A673 (cell line): ENCODE measurements around the gene KPTN.

ENCODE experiments used
- EZH2 ChIP-seq: fragments of 200-600 bp; sonication (generic); IDR thresholded peaks from 2 replicates; pipeline ENCODE4 v1.6.1; 2017; ENCODE audit warnings: borderline replicate concordance, low read depth, mild to moderate bottlenecking, mixed read lengths, antibody characterized with exemption, low read length; ENCODE audit not compliant: poor library complexity, severe bottlenecking
- TF ChIP-seq, protein P1 (sequence below): fragments of 300-800, 200-600 bp; sonication (generic); conservative IDR thresholded peaks from 2 replicates; pipeline ENCODE4 v1.5.1; 2017; ENCODE audit warnings: low read depth, mild to moderate bottlenecking, antibody characterized with exemption, low read length, moderate library complexity, mixed read lengths

DNA sequence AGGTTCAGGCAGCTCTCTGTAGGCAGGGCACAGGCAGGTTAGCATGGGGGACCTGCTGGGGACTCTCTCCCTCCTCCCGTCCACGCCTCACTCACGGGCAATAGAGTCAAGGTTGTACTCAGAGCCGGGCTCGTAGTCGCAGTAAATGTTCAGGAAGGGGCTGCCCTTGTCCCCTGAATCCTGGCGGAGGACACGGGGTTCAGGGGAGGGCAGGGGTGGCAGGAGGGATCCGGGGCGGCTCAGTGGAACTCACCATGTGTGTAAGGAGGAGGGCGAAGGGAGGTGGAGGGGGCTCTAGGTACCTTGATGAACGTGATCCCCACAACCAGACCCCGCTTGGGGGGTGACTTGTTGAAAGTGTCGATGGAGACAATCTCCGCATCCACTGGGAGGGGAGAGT, 819 bp downstream of the KPTN start:
- TF ChIP-seq, protein P1, sequence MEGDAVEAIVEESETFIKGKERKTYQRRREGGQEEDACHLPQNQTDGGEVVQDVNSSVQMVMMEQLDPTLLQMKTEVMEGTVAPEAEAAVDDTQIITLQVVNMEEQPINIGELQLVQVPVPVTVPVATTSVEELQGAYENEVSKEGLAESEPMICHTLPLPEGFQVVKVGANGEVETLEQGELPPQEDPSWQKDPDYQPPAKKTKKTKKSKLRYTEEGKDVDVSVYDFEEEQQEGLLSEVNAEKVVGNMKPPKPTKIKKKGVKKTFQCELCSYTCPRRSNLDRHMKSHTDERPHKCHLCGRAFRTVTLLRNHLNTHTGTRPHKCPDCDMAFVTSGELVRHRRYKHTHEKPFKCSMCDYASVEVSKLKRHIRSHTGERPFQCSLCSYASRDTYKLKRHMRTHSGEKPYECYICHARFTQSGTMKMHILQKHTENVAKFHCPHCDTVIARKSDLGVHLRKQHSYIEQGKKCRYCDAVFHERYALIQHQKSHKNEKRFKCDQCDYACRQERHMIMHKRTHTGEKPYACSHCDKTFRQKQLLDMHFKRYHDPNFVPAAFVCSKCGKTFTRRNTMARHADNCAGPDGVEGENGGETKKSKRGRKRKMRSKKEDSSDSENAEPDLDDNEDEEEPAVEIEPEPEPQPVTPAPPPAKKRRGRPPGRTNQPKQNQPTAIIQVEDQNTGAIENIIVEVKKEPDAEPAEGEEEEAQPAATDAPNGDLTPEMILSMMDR, result no peak
- no peak for TF ChIP-seq EZH2
